Panc1 (cell line): ENCODE results near the gene TLL2.

Experiments
- CTCF ChIP-seq: fragments of 450-650 bp; IDR thresholded peaks from 2 replicates; pipeline ENCODE4 v1.5.1; 2017; ENCODE audit warnings: mild to moderate bottlenecking
- POLR2AphosphoS5 ChIP-seq: IDR thresholded peaks from 2 replicates; pipeline ENCODE4 v1.6.1; 2012; ENCODE audit warnings: mild to moderate bottlenecking, low read depth, low read length, moderate library complexity
- REST ChIP-seq, 2 experiments: IDR thresholded peaks; 2 replicates each; pipeline ENCODE4 v1.6.1; 2011 to 2012; ENCODE audit warnings: low read depth in 2 of 2, control low read depth in 1 of 2, low read length in 1 of 2, mild to moderate bottlenecking in 1 of 2, moderate library complexity in 1 of 2; ENCODE audit not compliant: insufficient read depth in 1 of 2
- SIN3A ChIP-seq: IDR thresholded peaks from 2 replicates; pipeline ENCODE4 v1.6.1; 2012; ENCODE audit warnings: low read depth, mild to moderate bottlenecking, low read length, moderate library complexity, borderline replicate concordance; ENCODE audit not compliant: insufficient read depth
- TCF7L2 ChIP-seq: IDR thresholded peaks from 2 replicates; pipeline ENCODE4 v1.6.1; 2011; ENCODE audit warnings: mild to moderate bottlenecking, low read depth, low read length, inconsistent platforms

GRCh38 chr10:96497391-96497790, 16.3 kb downstream of the TLL2 start:
- TF ChIP-seq SIN3A = no peak
- no peak for TF ChIP-seq CTCF
- no peak for TF ChIP-seq POLR2AphosphoS5
- TF ChIP-seq REST (IDR thresholded peaks at IDR 0.05; ENCODE audit: insufficient read depth in 1 of 2, low read depth in 2 of 2, low read length in 1 of 2) = no peak
- no peak for TF ChIP-seq TCF7L2
